CD4-positive, alpha-beta T cell treated with Interferon alpha-2 for 1 hour (primary cell): ENCODE data around the gene SIGLEC5.

Experiments
- DNase-seq, 2 donors: peaks; one replicate each; pipeline ENCODE4 v3.0.0-alpha.2; 2020 to 2022

Gene SIGLEC5

GRCh38 chr19:51627491-51628138, 2.6 kb downstream of the SIGLEC5 start:
- DNase-seq, result no peak

GRCh38 chr19:51626675-51627074, 3.5 kb downstream of the SIGLEC5 start:
- DNase-seq, result no peak

GRCh38 chr19:51621178-51621577, 9.0 kb downstream of the SIGLEC5 start:
- peak in 1 of 2 donors; percentile 40 for DNase-seq

DNA sequence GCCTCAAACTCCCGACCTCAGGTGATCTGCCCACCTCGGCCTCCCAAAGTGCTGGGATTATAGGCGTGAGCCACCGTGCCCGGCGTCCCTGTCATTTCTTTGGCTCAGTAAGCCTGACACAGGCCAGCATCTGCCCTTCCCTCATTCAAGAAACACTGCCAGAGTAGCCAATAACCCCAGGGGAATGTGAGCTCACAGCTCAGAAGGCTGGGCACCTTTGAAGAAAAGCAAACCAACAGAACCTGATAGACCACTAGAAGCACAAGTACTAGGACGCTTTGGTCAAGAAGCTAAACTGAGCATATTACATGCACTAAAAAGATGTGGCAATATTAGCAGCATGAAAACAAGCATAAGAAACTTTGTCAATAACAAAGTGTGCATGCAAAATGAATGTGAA, 14.2 kb downstream of the SIGLEC5 start:
- no peak for DNase-seq

GRCh38 chr19:51614789-51615188, 15.4 kb downstream of the SIGLEC5 start:
- DNase-seq, result no peak

DNA sequence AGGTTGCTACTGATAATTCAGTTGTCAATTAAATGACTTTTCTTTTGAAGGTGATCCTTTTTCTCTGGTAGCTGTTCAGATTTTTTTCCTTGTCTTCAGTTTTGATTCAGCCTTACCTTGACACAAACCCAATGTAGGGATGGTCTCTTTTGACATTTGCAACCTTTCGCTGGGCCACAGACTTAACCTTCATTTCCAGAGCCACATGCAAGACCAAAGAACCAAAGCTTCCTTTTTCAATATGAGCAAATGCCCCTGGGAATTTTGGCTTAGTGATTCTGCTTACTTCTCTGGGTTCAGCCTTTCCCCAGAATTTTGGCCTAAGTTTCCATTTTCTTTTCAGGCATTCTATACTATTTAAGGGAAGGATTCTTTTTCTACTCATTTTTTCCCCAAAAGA, 19.6 kb downstream of the SIGLEC5 start:
- DNase-seq, result no peak

DNA sequence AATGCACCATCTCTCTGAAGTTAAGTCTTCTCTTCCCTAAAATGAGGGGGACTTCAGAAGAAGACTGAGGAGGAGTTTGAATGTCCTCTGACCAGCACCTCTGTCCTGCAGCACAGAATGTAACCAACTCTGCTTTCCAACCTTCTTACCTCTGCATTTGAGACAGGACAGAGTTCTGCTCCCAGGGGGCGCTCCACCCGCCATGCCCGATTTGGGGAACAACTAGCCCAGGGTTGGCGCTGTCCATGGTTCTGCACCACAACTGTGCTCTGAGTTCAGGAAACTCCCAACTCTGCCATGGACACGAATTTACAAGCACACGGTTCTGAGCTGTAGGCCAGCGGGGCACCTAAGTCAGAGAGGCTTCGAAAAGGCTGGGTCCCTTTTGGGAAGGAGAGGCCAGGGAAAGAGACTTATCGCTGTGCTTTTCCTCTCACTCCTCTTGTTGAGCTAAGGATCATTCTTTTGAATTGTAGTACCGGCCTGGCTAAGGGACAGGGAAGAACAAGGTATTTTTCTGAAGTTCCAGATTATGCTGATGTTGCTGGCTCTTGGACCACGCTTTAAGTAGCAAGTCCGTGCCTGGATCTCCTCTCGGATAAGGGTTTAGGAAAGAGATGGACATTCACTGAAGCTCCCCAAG, 22.2 kb downstream of the SIGLEC5 start:
- DNase-seq, result peak; percentile 62 to 73

DNA sequence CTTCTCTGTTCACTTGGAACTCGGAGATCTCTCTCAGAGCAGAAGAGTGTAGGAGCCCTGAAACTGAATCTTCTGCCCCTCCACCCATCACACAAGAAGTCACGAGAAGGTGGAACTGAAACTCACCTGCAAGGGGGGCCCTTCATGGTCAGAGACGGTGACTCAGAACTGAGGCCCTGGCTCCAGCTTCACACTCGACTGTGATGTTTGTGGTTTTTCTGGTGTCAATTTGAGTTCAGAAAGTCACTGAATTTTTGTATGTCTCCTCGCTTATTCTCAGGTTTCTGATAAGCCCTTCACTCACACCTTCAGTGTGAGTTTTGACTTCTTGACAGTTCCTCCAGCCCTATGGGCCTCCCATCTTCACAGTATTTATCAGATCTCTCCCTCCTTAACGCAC, 23.1 kb downstream of the SIGLEC5 start:
- DNase-seq, result peak in 1 of 2 donors; percentile 73

DNA sequence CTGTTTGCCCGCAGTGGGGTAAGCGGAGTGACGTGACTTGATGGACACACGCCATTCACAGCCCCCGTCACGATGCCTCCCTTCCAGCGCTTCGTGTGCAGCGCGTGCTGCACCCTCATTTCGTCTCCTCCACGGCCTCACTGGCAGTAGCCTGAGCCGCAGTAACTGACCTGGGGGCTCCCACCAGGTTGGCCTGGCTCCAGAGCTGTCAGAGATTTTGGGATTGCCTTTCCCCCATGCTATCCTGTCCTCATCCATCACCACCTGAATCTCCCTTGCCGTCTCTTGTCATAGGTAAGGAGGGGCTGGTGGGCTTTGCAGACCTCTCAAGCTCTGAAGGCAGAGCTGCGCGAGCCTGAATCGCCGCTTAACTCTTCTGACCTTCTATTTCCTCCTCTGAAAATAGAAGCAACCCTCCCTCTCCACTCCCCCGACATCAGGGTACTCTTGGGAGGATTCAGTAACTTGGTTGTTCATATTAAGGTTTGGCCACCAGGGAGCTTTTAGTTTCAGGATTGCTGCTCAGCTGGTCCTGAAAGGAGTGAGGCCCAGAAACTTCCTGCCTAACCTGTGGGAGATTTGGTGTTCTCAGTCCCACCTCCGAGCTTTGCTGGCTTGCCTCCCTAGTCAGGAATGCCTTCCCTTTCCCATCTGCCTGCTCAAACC, 27.9 kb downstream of the SIGLEC5 start:
- no peak for DNase-seq

- DNase-seq, result peak; percentile 11 to 20
Observed at GRCh38 chr19:51600940-51601580, 29.1 kb downstream of the SIGLEC5 start.

GRCh38 chr19:51599084-51599483, 31.1 kb downstream of the SIGLEC5 start:
- DNase-seq, result no peak

DNA sequence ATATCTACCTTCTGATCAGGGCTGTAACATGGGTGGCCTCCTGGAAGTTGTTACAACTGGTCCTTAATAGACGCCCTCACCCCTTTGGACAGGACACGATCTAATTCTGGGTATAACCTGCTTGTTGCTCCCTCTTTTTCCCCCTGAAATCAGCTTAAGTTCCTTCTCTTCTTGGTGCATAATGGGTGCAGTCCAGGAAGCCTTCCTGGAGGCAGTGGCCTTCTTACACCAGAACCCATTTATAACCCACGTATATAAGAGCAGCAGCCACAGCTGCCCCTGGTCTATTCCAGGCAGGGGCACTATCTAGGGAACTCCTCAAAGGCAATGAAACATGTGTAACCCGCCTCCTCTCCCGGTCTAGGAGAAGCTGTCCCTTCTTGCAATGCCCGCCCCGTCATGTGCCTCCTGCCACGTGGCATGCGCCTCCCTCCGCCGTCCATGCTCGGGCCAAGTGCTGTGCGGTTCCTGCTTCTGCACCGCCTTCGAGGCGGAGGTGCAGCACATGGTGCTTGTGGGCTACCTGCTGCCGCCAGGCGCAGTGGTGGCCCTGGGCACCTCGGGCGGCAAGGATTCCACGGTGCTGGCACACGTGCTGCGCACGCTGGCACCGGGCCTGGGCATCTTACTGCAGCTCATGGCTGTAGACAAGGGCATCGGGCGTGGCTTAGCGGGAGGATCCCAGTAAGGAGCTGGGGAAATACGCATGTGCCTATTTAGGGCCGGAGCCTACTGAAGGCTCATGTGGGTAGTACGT, 31.9 kb downstream of the SIGLEC5 start:
- DNase-seq, result no peak

DNA sequence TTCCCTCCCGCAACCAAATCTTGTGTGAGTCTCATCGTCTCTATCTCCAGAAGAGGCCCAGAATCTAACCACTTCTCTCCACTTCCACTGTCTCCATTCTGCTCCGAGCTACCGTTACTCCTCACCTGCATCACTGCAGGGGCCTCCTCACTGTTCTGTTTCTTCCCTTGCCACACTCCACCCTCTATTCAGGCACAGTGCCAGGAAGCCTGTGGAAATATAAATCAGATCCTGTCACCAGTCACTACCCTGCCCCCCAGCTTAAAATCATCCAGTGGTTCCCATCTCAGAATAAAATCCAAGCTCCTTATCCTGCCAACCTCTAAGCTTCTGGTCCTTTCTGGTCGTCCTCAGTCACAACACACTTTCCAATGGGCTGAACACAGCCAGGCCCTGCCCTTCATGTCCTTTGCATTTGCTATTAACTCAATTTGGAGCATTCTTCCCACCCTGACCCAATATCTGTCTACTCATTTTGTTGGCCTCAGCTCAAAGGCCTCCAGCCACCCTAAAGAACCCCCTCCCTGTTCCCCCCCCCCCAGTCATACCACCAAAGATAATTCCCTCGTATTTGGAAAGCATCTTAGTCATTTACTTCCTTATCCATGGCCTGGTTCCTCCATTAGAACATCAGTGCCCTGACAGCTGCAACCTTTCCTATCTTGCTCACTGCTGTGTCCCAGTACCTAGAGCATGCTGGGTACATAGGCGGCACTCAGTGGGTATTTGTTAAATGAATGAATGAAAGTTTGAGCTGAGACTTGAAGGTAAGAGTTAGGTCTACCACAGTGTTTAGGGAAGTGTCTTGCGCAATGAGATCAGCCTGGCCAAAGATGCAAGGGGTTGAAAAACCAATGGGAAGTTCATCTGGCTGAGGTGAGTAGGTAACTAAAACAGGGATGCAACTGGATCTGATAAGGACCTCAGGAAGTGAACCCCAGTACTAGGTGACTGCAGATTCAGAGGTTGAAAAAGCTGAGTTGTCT, 34.7 kb downstream of the SIGLEC5 start:
- DNase-seq, result no peak

- no peak for DNase-seq
Observed at GRCh38 chr19:51594774-51595109, 35.5 kb downstream of the SIGLEC5 start.

- DNase-seq, result peak; percentile 97
Observed at GRCh38 chr19:51593969-51594773, 36.0 kb downstream of the SIGLEC5 start.

- no peak for DNase-seq
Observed at GRCh38 chr19:51593138-51593890, 36.9 kb downstream of the SIGLEC5 start.

GRCh38 chr19:51592521-51592920, 37.7 kb downstream of the SIGLEC5 start:
- DNase-seq, result no peak

DNA sequence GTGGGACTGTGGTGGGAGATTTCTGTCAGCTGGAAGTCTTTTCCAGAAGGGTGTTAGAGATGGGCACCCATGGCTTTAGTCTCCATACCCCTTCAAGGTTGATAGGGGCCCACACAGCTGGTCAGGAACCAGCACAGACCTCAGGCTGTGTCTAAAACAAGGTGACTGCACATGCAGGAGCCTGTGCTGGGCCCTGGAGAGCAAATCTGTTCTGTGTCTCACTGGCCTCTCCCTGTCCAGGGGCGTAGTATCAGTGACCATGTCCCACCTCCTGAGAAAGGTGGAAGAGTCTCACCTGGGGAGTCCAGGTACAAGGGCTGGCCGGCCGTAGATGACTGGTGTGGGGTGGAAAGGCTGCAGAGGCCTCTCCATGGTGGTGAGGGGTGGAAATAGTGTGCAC, 39.8 kb downstream of the SIGLEC5 start:
- DNase-seq, result no peak

- DNase-seq, result no peak
Observed at GRCh38 chr19:51589511-51589910, 40.7 kb downstream of the SIGLEC5 start.
